IMR-90 (cell line): ENCODE measurements around the gene SLC25A40. TPM values are rescaled to one million over a fixed set of nuclear protein-coding genes. Genes with fewer than 3 reads are reported as not detected.

Experiments used
- ATAC-seq: fragments of 200-7000 bp; cut with Tn5 transposase; 2 replicates; pipeline ENCODE4 v1.9.1; 2020; ENCODE audit warnings: low read depth, mild to moderate bottlenecking, moderate library complexity
- BruUV-seq: library from RNA; stranded (reverse); fragments of 400-500 nt; replicated peaks from 2 replicates; lab custom pipeline; 2021; lab: Mats Ljungman, UMichigan
- CTCF ChIA-PET: fragments of 300-600 bp; formaldehyde crosslinking; extraction: SDS; loops from one replicate; lab custom pipeline; 2021; ENCODE audit warnings: antibody characterized with exemption; lab: Yijun Ruan, JAX
- POLR2A ChIA-PET: fragments of 300-600 bp; sonication (Branson Sonifier 250); formaldehyde crosslinking; loops from one replicate; lab custom pipeline; 2022; ENCODE audit warnings: antibody characterized with exemption; ENCODE audit not compliant: unreplicated experiment; lab: Charles Lee
- DNase-seq: peaks from one replicate; pipeline ENCODE4 v3.0.0; 2013
- H2AFZ ChIP-seq: replicated peaks from 2 replicates; pipeline ENCODE3; 2013; ENCODE audit warnings: low read length, mild to moderate bottlenecking; ENCODE audit not compliant: poor library complexity
- H2AK5ac ChIP-seq: 2 replicates; pipeline ENCODE4 v1.6.1; 2013; ENCODE audit warnings: low read depth, low read length, inconsistent platforms
- H2AK9ac ChIP-seq: replicated peaks from 2 replicates; pipeline ENCODE3; 2013; ENCODE audit warnings: mild to moderate bottlenecking, low read depth, low read length, moderate library complexity; ENCODE audit not compliant: poor library complexity
- H2BK120ac ChIP-seq: 2 replicates; pipeline ENCODE4 v1.6.1; 2013; ENCODE audit warnings: low read depth, low read length, inconsistent platforms
- H2BK15ac ChIP-seq: 3 replicates; pipeline ENCODE4 v1.6.1; 2013; ENCODE audit warnings: low read depth, low read length, inconsistent platforms
- H2BK20ac ChIP-seq: 2 replicates; pipeline ENCODE4 v1.6.1; 2013; ENCODE audit warnings: low read depth, mild to moderate bottlenecking, inconsistent platforms, low read length, moderate library complexity
- H2BK5ac ChIP-seq: 2 replicates; pipeline ENCODE4 v1.6.1; 2013; ENCODE audit warnings: mild to moderate bottlenecking, low read depth, low read length, inconsistent platforms; ENCODE audit not compliant: poor library complexity, severe bottlenecking
- H3K14ac ChIP-seq: replicated peaks from 2 replicates; pipeline ENCODE4 v1.6.1; 2013; ENCODE audit warnings: low read depth, low read length, inconsistent platforms
- H3K18ac ChIP-seq: 2 replicates; pipeline ENCODE4 v1.6.1; 2013; ENCODE audit warnings: low read depth, low read length, control low read depth
- H3K23ac ChIP-seq: 2 replicates; pipeline ENCODE4 v1.6.1; 2013; ENCODE audit warnings: low read depth, low read length, inconsistent platforms
- H3K27ac ChIP-seq: 2 replicates; pipeline ENCODE4 v1.5.1; 2013; ENCODE audit warnings: mild to moderate bottlenecking, control low read depth, low read length; ENCODE audit not compliant: insufficient read depth
- H3K27me3 ChIP-seq: 2 replicates; pipeline ENCODE4 v1.6.1; 2013; ENCODE audit warnings: low read length; ENCODE audit not compliant: control insufficient read depth, insufficient read depth
- H3K36me3 ChIP-seq: 2 replicates; pipeline ENCODE4 v1.6.1; 2013; ENCODE audit warnings: low read length, mixed read lengths; ENCODE audit not compliant: control insufficient read depth, insufficient read depth
- H3K4ac ChIP-seq: 2 replicates; pipeline ENCODE4 v1.6.1; 2013; ENCODE audit warnings: low read depth, low read length, inconsistent platforms
- H3K4me1 ChIP-seq: 2 replicates; pipeline ENCODE4 v1.6.1; 2013; ENCODE audit warnings: low read length, mixed read lengths; ENCODE audit not compliant: control insufficient read depth, insufficient read depth
- H3K4me2 ChIP-seq: 2 replicates; pipeline ENCODE4 v1.6.1; 2013; ENCODE audit warnings: low read depth, mild to moderate bottlenecking, control low read depth, low read length, moderate library complexity
- H3K4me3 ChIP-seq: 2 replicates; pipeline ENCODE4 v1.5.1; 2013; ENCODE audit warnings: low read depth, mild to moderate bottlenecking, control low read depth, low read length, moderate library complexity; ENCODE audit not compliant: insufficient read depth
- H3K56ac ChIP-seq: 2 replicates; pipeline ENCODE4 v1.6.1; 2013; ENCODE audit warnings: low read length, inconsistent platforms; ENCODE audit not compliant: insufficient read depth; ENCODE audit errors: extremely low read depth
- H3K79me1 ChIP-seq, 2 experiments: 2 replicates each; pipeline ENCODE4 v1.6.1; 2013; ENCODE audit warnings: low read length in 2 of 2, inconsistent platforms in 1 of 2, low read depth in 1 of 2
- H3K9ac ChIP-seq: 2 replicates; pipeline ENCODE4 v1.6.1; 2013; ENCODE audit warnings: low read depth, low read length, control low read depth
- H3K9me1 ChIP-seq: 2 replicates; pipeline ENCODE4 v1.6.1; 2013; ENCODE audit warnings: low read length, inconsistent platforms; ENCODE audit not compliant: insufficient read depth
- H3K9me3 ChIP-seq: 2 replicates; pipeline ENCODE4 v1.6.1; 2013; ENCODE audit warnings: low read length; ENCODE audit not compliant: control insufficient read depth, insufficient read depth
- H4K20me1 ChIP-seq: 2 replicates; pipeline ENCODE4 v1.6.1; 2013; ENCODE audit warnings: low read length, inconsistent platforms; ENCODE audit not compliant: insufficient read depth
- H4K5ac ChIP-seq: 2 replicates; pipeline ENCODE4 v1.6.1; 2013; ENCODE audit warnings: mild to moderate bottlenecking, low read depth, low read length, control low read depth
- H4K8ac ChIP-seq, 2 experiments: 2 replicates each; pipeline ENCODE4 v1.6.1; 2013; ENCODE audit warnings: low read depth in 2 of 2, low read length in 2 of 2, control low read depth in 1 of 2, inconsistent platforms in 1 of 2
- H4K91ac ChIP-seq: 2 replicates; pipeline ENCODE4 v1.6.1; 2013; ENCODE audit warnings: low read depth, low read length, inconsistent platforms; ENCODE audit not compliant: insufficient read depth
- BHLHE40 ChIP-seq: fragments of 150-350 bp; IDR thresholded peaks from 2 replicates; pipeline ENCODE4 v1.6.1; 2016; ENCODE audit warnings: mild to moderate bottlenecking, low read depth, low read length
- WGBS, 2 experiments: methylation state at CpG; one replicate each; pipeline versions ENCODE4 v1.1.5 to v1.1.7; 2013; ENCODE audit warnings: missing lambda C conversion rate in 2 of 2; ENCODE audit not compliant: insufficient read length in 1 of 2; ENCODE audit errors: extremely low coverage in 2 of 2; 5-methylcytosine and 5-hydroxymethylcytosine counted together
- dilution Hi-C: fragments of 300-500 bp; cut with HindIII; formaldehyde crosslinking; loops from one replicate; pipeline ENCODE4 v1.14.3; 2018; ENCODE audit warnings: low sequenced_read_pairs; ENCODE audit not compliant: unreplicated experiment
- in situ Hi-C: fragments of 300-500 bp; cut with MboI; formaldehyde crosslinking; loops from 3 replicates; pipeline ENCODE4 v1.14.3; 2019; ENCODE audit warnings: low sequenced_read_pairs, inconsistent platforms, mixed read lengths
- intact Hi-C: fragments of 100-400 bp; cut with micrococcal nuclease; formaldehyde crosslinking; loops from 2 replicates; pipeline ENCODE4 v1.10.0; 2022
- polyA plus RNA-seq, 3 experiments: library from polyadenylated mRNA; depleted of rRNA; stranded (reverse); fragments of >200 nt; gene quantifications; 2 replicates each; pipeline ENCODE4 v1.2.3, GENCODE V29; 2012; ENCODE audit warnings: low replicate concordance in 1 of 3
- total RNA-seq: library from RNA; depleted of rRNA; stranded (reverse); fragments of >200 nt; gene quantifications from 2 replicates; pipeline ENCODE4 v1.2.3, GENCODE V29; 2012

The SLC25A40 gene
- total and polyA plus RNA-seq, 2 of the 4 experiments (the other 2 are of a cell fraction), result 4.7 to 6.1 TPM

DNA sequence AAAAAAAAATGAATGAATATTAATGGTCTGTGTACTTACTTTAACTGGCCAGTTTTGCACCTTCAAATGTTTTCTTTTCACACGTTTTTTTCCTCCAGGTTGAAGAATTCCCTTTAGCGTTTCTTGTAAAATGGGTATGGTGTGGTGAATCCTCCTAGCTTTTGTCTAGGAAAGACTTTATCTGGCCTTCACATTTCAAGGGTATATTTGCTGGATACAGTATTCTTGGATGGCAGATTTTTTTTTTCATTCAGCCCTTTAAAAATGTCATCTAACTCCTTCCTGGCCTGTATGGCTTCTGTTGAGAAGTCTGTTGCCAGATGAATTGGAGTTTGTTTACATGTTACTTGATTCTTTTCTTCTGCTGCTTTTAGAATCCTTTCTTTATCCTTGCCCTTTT is 10.1 kb downstream of the SLC25A40 start:
- no peak overlapping the region for H2BK5ac ChIP-seq
- intact Hi-C loops (no loop called here), in situ Hi-C loops (no loop called here), dilution Hi-C loops (no loop called here)
- no peaks in the 10 kb centered on the region for H3K4me1 ChIP-seq
- H3K27me3 ChIP-seq, result no peaks in the 10 kb centered on the region
- peaks cover 16% of the 10 kb centered on the region for H3K9me3 ChIP-seq
- H3K56ac ChIP-seq, result no peak overlapping the region
- no peak for TF ChIP-seq BHLHE40
- H3K4me3 ChIP-seq, result no peak overlapping the region
- no peak overlapping the region for H4K8ac ChIP-seq
- no peak overlapping the region for H4K91ac ChIP-seq
- H3K23ac ChIP-seq, result no peak overlapping the region
- H3K14ac ChIP-seq, result no peak overlapping the region
- no TSS peak for BruUV-seq
- ChIA-PET POLR2A (interaction anchor here (0.7 kb wide), 1 partner anchor 561 kb away, joined by 3 read pairs; no protein-coding TSS in a partner anchor), CTCF (interaction anchor here (0.6 kb wide), 1 partner anchor 120 kb away, joined by 5 read pairs; no protein-coding TSS in a partner anchor)
- no peak overlapping the region for H2BK15ac ChIP-seq
- H3K18ac ChIP-seq, result no peak overlapping the region
- no peaks in the 10 kb centered on the region for H3K9me1 ChIP-seq
- no peak overlapping the region for H2AK9ac ChIP-seq
- no peak overlapping the region for H3K4me2 ChIP-seq
- H3K36me3 ChIP-seq, result peaks cover 4% of the 10 kb centered on the region
- H3K27ac ChIP-seq, result no peak overlapping the region
- H2BK120ac ChIP-seq, result no peak overlapping the region
- H4K20me1 ChIP-seq, result no peaks in the 10 kb centered on the region
- no CpG with 5 or more reads among the region's 2 CpGs for WGBS, 2 experiments
- H3K79me1 ChIP-seq, result peaks cover 17 to 22% of the 10 kb centered on the region in 2 experiments
- no peak overlapping the region for H3K4ac ChIP-seq
- no peak overlapping the region for H3K9ac ChIP-seq
- H2AK5ac ChIP-seq, result no peak overlapping the region
- H2AFZ ChIP-seq, result no peak overlapping the region
- ATAC-seq (no peak), DNase-seq (no peak)
- H2BK20ac ChIP-seq, result no peak overlapping the region
- H4K5ac ChIP-seq, result no peak overlapping the region
